ENCODE results near the gene DHODH. TPM values are rescaled to one million over a fixed set of nuclear protein-coding genes. Genes with fewer than 3 reads are reported as not detected.

DHODH gene
- total and polyA plus RNA-seq, 4 donors = 14.4 to 150 (median 79.4) TPM

- H3K9ac ChIP-seq (ENCODE audit: low read depth in 1 of 2, low read length in 2 of 2) = no peak overlapping the region
- no peak overlapping the region for H3K4me3 ChIP-seq (ENCODE audit: low read depth in 1 of 3, low read length in 3 of 3)
- no peak for DNase-seq (ENCODE audit: low spot score)
- H3K27me3 ChIP-seq (ENCODE audit: control insufficient read depth in 4 of 4, insufficient read depth in 4 of 4, low read length in 3 of 4) = no peaks in the 10 kb centered on the region
- no peak overlapping the region for H3K27ac ChIP-seq (ENCODE audit: low read depth in 1 of 2, low read length in 2 of 2)
- TF ChIP-seq SP1 (IDR thresholded peaks at IDR 0.05) = no peak
- no peak for TF ChIP-seq TAF1 (conservative IDR thresholded peaks at IDR 0.05)
- TF ChIP-seq CTCF (IDR thresholded peaks at IDR 0.05; ENCODE audit: low read depth, low read length, missing input control) = no peak
- TF ChIP-seq NR2F2 (IDR thresholded peaks at IDR 0.05) = no peak
- no peak for TF ChIP-seq ATF3 (IDR thresholded peaks at IDR 0.05)
- TF ChIP-seq EGR1 (IDR thresholded peaks at IDR 0.05; ENCODE audit: low read depth in 2 of 2) = no peak
- no peak for TF ChIP-seq YY1 (IDR thresholded peaks at IDR 0.05)
- TF ChIP-seq FOXA2 (IDR thresholded peaks at IDR 0.05) = no peak
- TF ChIP-seq HNF4A (conservative IDR thresholded peaks at IDR 0.05) = no peak
- TF ChIP-seq JUND (IDR thresholded peaks at IDR 0.05) = no peak
- no peak for TF ChIP-seq FOXA1 (IDR thresholded peaks at IDR 0.05)
- TF ChIP-seq HNF4G (IDR thresholded peaks at IDR 0.05) = no peak
- no peak for TF ChIP-seq MAX (IDR thresholded peaks at IDR 0.05)
- no peak for TF ChIP-seq REST (IDR thresholded peaks at IDR 0.05)
- TF ChIP-seq RAD21 (IDR thresholded peaks at IDR 0.05) = no peak
- TF ChIP-seq RXRA (IDR thresholded peaks at IDR 0.05) = no peak
- no peak for TF ChIP-seq GABPA (IDR thresholded peaks at IDR 0.05 in 1 of 2, conservative IDR thresholded peaks at IDR 0.05 in 1 of 2)
- no peak for TF ChIP-seq ZBTB33 (IDR thresholded peaks at IDR 0.05)
- no peaks in the 10 kb centered on the region for H3K36me3 ChIP-seq (ENCODE audit: control insufficient read depth in 4 of 4, insufficient read depth in 3 of 4, low read depth in 1 of 4, low read length in 3 of 4)
- peaks cover 0 to 2% (median 0%) of the 10 kb centered on the region in 4 donors for H3K9me3 ChIP-seq (ENCODE audit: control insufficient read depth in 4 of 4, low read length in 3 of 4)
- H3K4me1 ChIP-seq (ENCODE audit: control insufficient read depth in 4 of 4, insufficient read depth in 4 of 4, low read length in 3 of 4) = peaks cover 9 to 54% (median 41%) of the 10 kb centered on the region in 4 donors
Observed at GRCh38 chr16:72049110-72049509, 40.6 kb downstream of the DHODH start.

All from liver (tissue), 9 donors.